A549 (cell line): ENCODE results near the gene KIF21B. TPM values are rescaled to one million over a fixed set of nuclear protein-coding genes. Genes with fewer than 3 reads are reported as not detected.

Source experiments
- ATAC-seq, 2 experiments: fragments of 200-7000 bp in 1 of 2; fragments of >200 bp in 1 of 2; cut with Nextera tagmentation in 1 of 2; cut with Tn5 transposase in 1 of 2; 3 replicates each; pipeline versions ENCODE4 v1.8.0 to v1.9.1; 2018 to 2020; ENCODE audit warnings: mild to moderate bottlenecking in 1 of 2, moderate library complexity in 1 of 2
- CTCF ChIA-PET: fragments of 300-600 bp; sonication (Branson Sonifier 250); formaldehyde crosslinking; extraction: SDS; loops from one replicate; lab custom pipeline; 2021; ENCODE audit warnings: antibody characterized with exemption, inconsistent platforms; lab: Yijun Ruan, JAX
- POLR2A ChIA-PET: fragments of 350-600 bp; formaldehyde crosslinking; extraction: SDS; loops from one replicate; lab custom pipeline; 2021; ENCODE audit warnings: antibody characterized with exemption, inconsistent platforms; lab: Yijun Ruan, JAX
- DNase-seq, 2 experiments: peaks; one replicate each; pipeline versions ENCODE4 v3.0.0 to v3.0.0-alpha.2; 2011 to 2016; ENCODE audit warnings: low read depth in 1 of 2, low spot score in 1 of 2
- FAIRE-seq: peaks from 2 replicates; lab custom pipeline; 2011; peaks lifted over from hg19 to GRCh38; lab: Jason Lieb, UNC
- H3K27ac ChIP-seq, 2 experiments: fragments of >200 bp; sonication (Bioruptor Twin); formaldehyde crosslinking; 3 replicates each; pipeline ENCODE4 v1.5.1; 2016 to 2017
- H3K4me1 ChIP-seq: fragments of >200 bp; sonication (Bioruptor Twin); formaldehyde crosslinking; 3 replicates; pipeline ENCODE4 v1.6.1; 2016
- H3K4me2 ChIP-seq: fragments of >200 bp; sonication (Bioruptor Twin); formaldehyde crosslinking; 3 replicates; pipeline ENCODE4 v1.6.1; 2016
- H3K4me3 ChIP-seq: fragments of >200 bp; sonication (Bioruptor Twin); formaldehyde crosslinking; 3 replicates; pipeline ENCODE4 v1.5.1; 2016
- H3K9me3 ChIP-seq: fragments of >200 bp; sonication (Bioruptor Twin); formaldehyde crosslinking; 3 replicates; pipeline ENCODE4 v1.6.1; 2016
- ATOH8 ChIP-seq: fragments of 250-450 bp; sonication (Bioruptor Pico); IDR thresholded peaks from 2 replicates; pipeline ENCODE4 v1.5.0; 2020; ENCODE audit warnings: low read depth, mild to moderate bottlenecking, moderate library complexity
- BCL3 ChIP-seq: fragments of >200 bp; sonication (Bioruptor Twin); formaldehyde crosslinking; IDR thresholded peaks from 3 replicates; pipeline ENCODE4 v1.6.1; 2016
- CHD2 ChIP-seq: fragments of 150-350 bp; IDR thresholded peaks from 2 replicates; pipeline ENCODE4 v1.6.1; 2014; ENCODE audit warnings: low read length; ENCODE audit not compliant: partially characterized antibody
- FOSL2 ChIP-seq, 2 experiments: fragments of 450-650 bp in 1 of 2; fragments of >200 bp in 1 of 2; sonication (Bioruptor Twin) in 1 of 2; formaldehyde crosslinking; IDR thresholded peaks; 2 replicates each; pipeline versions ENCODE4 v1.5.0 to v1.6.1; 2016 to 2020; ENCODE audit warnings: mild to moderate bottlenecking in 1 of 2, moderate library complexity in 1 of 2
- HDAC2 ChIP-seq: fragments of 200-600 bp; sonication (generic); IDR thresholded peaks from 2 replicates; pipeline ENCODE4 v1.6.1; 2016
- HMGXB4 ChIP-seq: fragments of 250-450 bp; sonication (Bioruptor Pico); IDR thresholded peaks from 2 replicates; pipeline ENCODE4 v1.5.0; 2021; ENCODE audit warnings: mild to moderate bottlenecking, moderate library complexity, borderline replicate concordance
- NFE2L2 ChIP-seq: fragments of 150-350 bp; conservative IDR thresholded peaks from 2 replicates; pipeline ENCODE4 v1.6.1; 2014; ENCODE audit warnings: low read length
- NR3C1 ChIP-seq: fragments of >200 bp; sonication (Bioruptor Twin); formaldehyde crosslinking; IDR thresholded peaks from 3 replicates; pipeline ENCODE4 v1.6.1; 2017
- POLR2A ChIP-seq: IDR thresholded peaks from 2 replicates; pipeline ENCODE4 v1.6.1; 2012; ENCODE audit warnings: mild to moderate bottlenecking, low read length
- RAD21 ChIP-seq, 2 experiments: fragments of >200 bp in 1 of 2; sonication (Bioruptor Twin) in 1 of 2; formaldehyde crosslinking in 1 of 2; IDR thresholded peaks in 1 of 2; conservative IDR thresholded peaks in 1 of 2; 2 replicates in 1 of 2; 3 replicates in 1 of 2; pipeline ENCODE4 v1.6.1; 2012 to 2018; ENCODE audit warnings: inconsistent platforms in 1 of 2
- SMC3 ChIP-seq: fragments of >200 bp; sonication (Bioruptor Twin); formaldehyde crosslinking; IDR thresholded peaks from 3 replicates; pipeline ENCODE4 v1.6.1; 2018; ENCODE audit warnings: inconsistent platforms
- ZFP36 ChIP-seq: fragments of 450-650 bp; IDR thresholded peaks from 2 replicates; pipeline ENCODE4 v1.6.1; 2014; ENCODE audit warnings: borderline replicate concordance; ENCODE audit not compliant: partially characterized antibody
- ZNF302 ChIP-seq: fragments of 250-450 bp; sonication (Bioruptor Pico); IDR thresholded peaks from 2 replicates; pipeline ENCODE4 v1.9.0; 2021; ENCODE audit warnings: inconsistent platforms, mild to moderate bottlenecking, moderate library complexity
- ZSCAN20 ChIP-seq: fragments of 250-450 bp; sonication (Bioruptor Pico); IDR thresholded peaks from 2 replicates; pipeline ENCODE4 v1.8.0; 2022; ENCODE audit warnings: mild to moderate bottlenecking, moderate library complexity
- WGBS: methylation state at CpG from one replicate; pipeline ENCODE4 v1.1.6; 2017; ENCODE audit errors: missing lambda C conversion rate; 5-methylcytosine and 5-hydroxymethylcytosine counted together
- polyA plus RNA-seq, 4 experiments: library from polyadenylated mRNA; depleted of rRNA in 3 of 4; stranded (reverse); fragments of >200 nt; fragmentation: RNase III in 1 of 4; extraction: RNeasy Plus Mini Kit Qiagen cat#74134 plus additional on column Dnase treatment in 1 of 4; gene quantifications; 2 replicates in 3 of 4; 3 replicates in 1 of 4; pipeline ENCODE4 v1.2.3, GENCODE V29; 2011 to 2017
- TF ChIP-seq, protein P1 (sequence below): fragments of >200 bp; sonication (Bioruptor Twin); formaldehyde crosslinking; IDR thresholded peaks from 3 replicates; pipeline ENCODE4 v1.5.1; 2016
- TF ChIP-seq, protein P2 (sequence below): IDR thresholded peaks from 2 replicates; pipeline ENCODE4 v1.6.1; 2012

The KIF21B gene
- polyA plus RNA-seq, 2 of the 4 experiments (the other 2 are of a cell fraction): 1.4 to 3.8 TPM

DNA sequence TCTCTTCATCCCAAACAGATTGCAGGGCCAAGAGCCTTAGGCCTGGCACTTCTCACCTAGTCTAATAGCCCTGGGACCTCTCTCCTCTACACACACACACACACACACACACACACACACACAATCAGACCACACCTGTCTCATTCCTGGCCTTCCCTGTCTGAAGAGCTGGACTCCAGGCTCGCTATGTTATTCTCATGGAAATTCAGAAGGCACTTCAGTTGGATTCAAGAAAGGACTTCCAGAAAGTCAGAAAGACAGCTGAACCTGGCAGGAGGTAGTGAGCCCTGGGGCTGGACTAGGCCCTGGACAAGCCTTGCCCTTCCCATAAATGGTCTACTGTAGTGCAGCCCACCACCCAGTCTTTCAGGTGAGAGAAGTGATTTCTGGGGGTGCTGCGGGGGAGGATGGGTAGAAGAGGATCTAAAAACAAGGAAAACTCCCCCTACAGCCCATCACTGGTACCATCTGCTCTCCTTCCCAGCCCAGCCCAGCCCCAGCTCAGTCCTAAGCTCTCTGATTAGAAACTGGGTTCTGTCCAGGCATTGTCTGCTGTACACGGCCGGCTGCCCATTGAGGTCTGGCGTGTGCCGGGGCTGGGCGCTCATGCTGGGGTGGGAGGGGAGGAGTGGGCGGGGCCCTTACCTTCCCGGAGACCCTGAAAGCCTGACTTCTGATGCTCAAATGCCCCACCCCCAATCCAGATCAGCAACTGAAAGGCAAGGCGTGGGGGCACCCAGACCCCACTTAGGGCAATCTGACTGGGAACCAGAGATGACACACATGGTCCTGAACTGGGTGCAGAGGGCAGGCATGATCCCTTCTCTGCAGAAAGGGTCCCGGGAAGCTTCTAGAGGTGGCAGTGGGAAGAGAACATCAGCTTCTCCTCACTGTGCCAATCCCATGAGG is 2.5 kb downstream of the KIF21B start:
- Histone ChIP-seq H3K9me3 (no peaks in the 10 kb centered on the region), H3K4me1 (peaks cover 87% of the 10 kb centered on the region), H3K27ac (peak overlapping the region; percentile 72 to 96), H3K4me3 (no peak overlapping the region), H3K4me2 (peak overlapping the region; percentile 97)
- WGBS: 62% methylated on average over 11 of the region's 11 CpGs
- ChIA-PET CTCF (interaction anchor here (0.7 to 8.0 kb wide), 16 partner anchors 8 to 394 kb away, joined by 3 to 94 read pairs (median 3); no protein-coding TSS in a partner anchor), POLR2A (interaction anchor here (0.5 kb wide), 1 partner anchor 163 kb away, joined by 4 read pairs; no protein-coding TSS in a partner anchor)
- FAIRE-seq: no peak
- peak; percentile 41 to 78 for DNase-seq
- ATAC-seq: peak; percentile 55 to 77; a peak in 5 of 6 replicates
- TF ChIP-seq ZFP36 (no peak), RAD21 (conservative IDR thresholded peaks at IDR 0.05 in 1 of 2, IDR thresholded peaks at IDR 0.05 in 1 of 2) (0 out of 5 replicates have a peak, but pooled peaks of 1 of the 2 experiments have one; percentile 5), SMC3 (0 out of 3 replicates have a peak, but pooled peaks have one; percentile 8), NR3C1 (no peak)
- TF ChIP-seq, protein P1, sequence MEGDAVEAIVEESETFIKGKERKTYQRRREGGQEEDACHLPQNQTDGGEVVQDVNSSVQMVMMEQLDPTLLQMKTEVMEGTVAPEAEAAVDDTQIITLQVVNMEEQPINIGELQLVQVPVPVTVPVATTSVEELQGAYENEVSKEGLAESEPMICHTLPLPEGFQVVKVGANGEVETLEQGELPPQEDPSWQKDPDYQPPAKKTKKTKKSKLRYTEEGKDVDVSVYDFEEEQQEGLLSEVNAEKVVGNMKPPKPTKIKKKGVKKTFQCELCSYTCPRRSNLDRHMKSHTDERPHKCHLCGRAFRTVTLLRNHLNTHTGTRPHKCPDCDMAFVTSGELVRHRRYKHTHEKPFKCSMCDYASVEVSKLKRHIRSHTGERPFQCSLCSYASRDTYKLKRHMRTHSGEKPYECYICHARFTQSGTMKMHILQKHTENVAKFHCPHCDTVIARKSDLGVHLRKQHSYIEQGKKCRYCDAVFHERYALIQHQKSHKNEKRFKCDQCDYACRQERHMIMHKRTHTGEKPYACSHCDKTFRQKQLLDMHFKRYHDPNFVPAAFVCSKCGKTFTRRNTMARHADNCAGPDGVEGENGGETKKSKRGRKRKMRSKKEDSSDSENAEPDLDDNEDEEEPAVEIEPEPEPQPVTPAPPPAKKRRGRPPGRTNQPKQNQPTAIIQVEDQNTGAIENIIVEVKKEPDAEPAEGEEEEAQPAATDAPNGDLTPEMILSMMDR: peak; percentile 18; the same call in 1 of the 3 replicates

DNA sequence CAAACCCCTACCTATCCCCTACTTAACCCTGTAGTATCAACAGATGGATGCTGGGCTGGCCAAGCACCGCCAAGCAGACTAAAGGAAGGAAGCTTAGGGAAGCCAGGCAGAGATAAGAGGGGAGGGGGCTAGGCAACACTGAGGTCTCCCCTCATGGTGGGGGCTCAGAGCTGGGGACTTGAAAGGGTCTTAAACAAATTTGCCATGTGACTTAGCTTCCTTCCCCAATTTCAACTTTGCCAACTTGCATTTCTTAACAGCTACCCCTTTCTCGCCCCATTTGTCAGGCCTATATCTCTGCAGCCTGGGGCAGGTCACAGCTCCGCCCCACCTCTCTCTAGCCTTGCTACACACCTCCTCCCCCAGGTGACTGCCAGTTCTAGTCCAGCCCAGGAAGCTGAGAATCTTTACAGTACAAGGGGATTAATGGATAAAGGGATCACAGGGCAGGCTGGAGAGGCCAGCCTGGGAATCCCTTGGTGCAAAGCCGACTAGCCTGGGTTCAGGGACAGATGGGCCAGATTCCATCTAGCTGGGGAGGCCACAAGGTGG is 3.4 kb downstream of the KIF21B start:
- POLR2A ChIA-PET: no interaction called here
- FAIRE-seq (no peak), ATAC-seq (no peak), DNase-seq (no peak)
- Histone ChIP-seq H3K4me1 (peaks cover 85% of the 10 kb centered on the region), H3K9me3 (no peaks in the 10 kb centered on the region), H3K27ac (peak overlapping the region; percentile 72 to 96), H3K4me2 (peak overlapping the region; percentile 97)
- CTCF ChIA-PET: interaction anchor here (0.6 to 8.0 kb wide), 13 partner anchors 11 to 607 kb away, joined by 3 to 94 read pairs (median 4); no protein-coding TSS in a partner anchor
- no peak for TF ChIP-seq BCL3
- no peak for TF ChIP-seq POLR2A
- no peak for TF ChIP-seq HDAC2
- no peak for TF ChIP-seq HMGXB4 (CRISPR knock-in tag)
- TF ChIP-seq, protein P2, sequence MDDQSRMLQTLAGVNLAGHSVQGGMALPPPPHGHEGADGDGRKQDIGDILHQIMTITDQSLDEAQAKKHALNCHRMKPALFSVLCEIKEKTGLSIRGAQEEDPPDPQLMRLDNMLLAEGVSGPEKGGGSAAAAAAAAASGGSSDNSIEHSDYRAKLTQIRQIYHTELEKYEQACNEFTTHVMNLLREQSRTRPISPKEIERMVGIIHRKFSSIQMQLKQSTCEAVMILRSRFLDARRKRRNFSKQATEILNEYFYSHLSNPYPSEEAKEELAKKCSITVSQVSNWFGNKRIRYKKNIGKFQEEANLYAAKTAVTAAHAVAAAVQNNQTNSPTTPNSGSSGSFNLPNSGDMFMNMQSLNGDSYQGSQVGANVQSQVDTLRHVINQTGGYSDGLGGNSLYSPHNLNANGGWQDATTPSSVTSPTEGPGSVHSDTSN: no peak
- no peak for TF ChIP-seq ZSCAN20 (CRISPR knock-in tag)
- TF ChIP-seq CHD2: no peak
- no peak for TF ChIP-seq RAD21 (conservative IDR thresholded peaks at IDR 0.05 in 1 of 2, IDR thresholded peaks at IDR 0.05 in 1 of 2)
- no peak for TF ChIP-seq FOSL2 (IDR thresholded peaks at IDR 0.05)
- TF ChIP-seq FOSL2 (CRISPR knock-in tag; IDR thresholded peaks at IDR 0.05): no peak
- TF ChIP-seq NFE2L2: no peak
- TF ChIP-seq ATOH8 (CRISPR knock-in tag): no peak
- TF ChIP-seq ZNF302: no peak
- no peak for TF ChIP-seq NR3C1
- TF ChIP-seq, all 56 proteins: peak for 0
- WGBS: 92% methylated on average over 4 of the region's 4 CpGs
- no peak overlapping the region for H3K4me3 ChIP-seq
